ENCODE data around the gene GAS7. TPM values are rescaled to one million over a fixed set of nuclear protein-coding genes. Genes with fewer than 3 reads are reported as not detected.
"Not testable (repeated sequence)": the region's sequence is repeated elsewhere in the genome, so short reads cannot be mapped to it uniquely, and the experiment has no call there.

GAS7 gene
- total RNA-seq, 2 experiments from 2014 or later: 0.60 to 1.3 TPM

- H3K4me1 Mint-ChIP-seq; CTCF ChIA-PET; H3K4me3 Mint-ChIP-seq; DNase-seq; H3K27ac Mint-ChIP-seq; H3K36me3 Mint-ChIP-seq (ENCODE audit: low read depth); intact Hi-C loops (cut with DNase I, micrococcal nuclease); H3K27me3 Mint-ChIP-seq; ATAC-seq; POLR2A ChIA-PET; H3K9me3 Mint-ChIP-seq (ENCODE audit: low read depth): not testable (repeated sequence)
Measured at GRCh38 chr17:10095295-10095694, 103.1 kb downstream of the GAS7 start.

GRCh38 chr17:10094797-10095196 lies 103.6 kb downstream of the GAS7 start:
- ATAC-seq: no peak
- ChIA-PET POLR2A (no interaction called here), CTCF (no interaction called here)
- intact Hi-C loops (cut with DNase I, micrococcal nuclease): no loop called here
- no peak overlapping the region for H3K4me3 Mint-ChIP-seq
- no peaks in the 10 kb centered on the region for H3K27me3 Mint-ChIP-seq
- H3K9me3 Mint-ChIP-seq (ENCODE audit: low read depth): peaks cover 4% of the 10 kb centered on the region
- H3K36me3 Mint-ChIP-seq (ENCODE audit: low read depth): no peaks in the 10 kb centered on the region
- no peak overlapping the region for H3K27ac Mint-ChIP-seq
- no peak for DNase-seq
- H3K4me1 Mint-ChIP-seq: no peaks in the 10 kb centered on the region

- no peaks in the 10 kb centered on the region for H3K36me3 Mint-ChIP-seq (ENCODE audit: low read depth)
- H3K4me1 Mint-ChIP-seq: no peaks in the 10 kb centered on the region
- ATAC-seq: no peak
- no peak overlapping the region for H3K4me3 Mint-ChIP-seq
- CTCF ChIA-PET: no interaction called here
- POLR2A ChIA-PET: no interaction called here
- no peak overlapping the region for H3K27ac Mint-ChIP-seq
- intact Hi-C loops (cut with DNase I, micrococcal nuclease): no loop called here
- H3K9me3 Mint-ChIP-seq (ENCODE audit: low read depth): peaks cover 4% of the 10 kb centered on the region
- DNase-seq: no peak
- H3K27me3 Mint-ChIP-seq: no peaks in the 10 kb centered on the region
Measured at GRCh38 chr17:10092595-10092994, 105.8 kb downstream of the GAS7 start.

- H3K27me3 Mint-ChIP-seq: no peaks in the 10 kb centered on the region
- ATAC-seq (no peak), DNase-seq (no peak)
- H3K27ac Mint-ChIP-seq: no peak overlapping the region
- POLR2A ChIA-PET: no interaction called here
- no peaks in the 10 kb centered on the region for H3K36me3 Mint-ChIP-seq (ENCODE audit: low read depth)
- intact Hi-C loops (cut with DNase I, micrococcal nuclease): no loop called here
- CTCF ChIA-PET: no interaction called here
- H3K4me3 Mint-ChIP-seq: no peak overlapping the region
- H3K4me1 Mint-ChIP-seq: no peaks in the 10 kb centered on the region
- H3K9me3 Mint-ChIP-seq (ENCODE audit: low read depth): peaks cover 4% of the 10 kb centered on the region
Measured at GRCh38 chr17:10091046-10091445, 107.4 kb downstream of the GAS7 start.

GRCh38 chr17:10089196-10089804 lies 109.1 kb downstream of the GAS7 start:
- Mint-ChIP-seq H3K9me3 (ENCODE audit: low read depth) (peaks cover 4% of the 10 kb centered on the region), H3K27me3 (no peaks in the 10 kb centered on the region), H3K4me1 (no peaks in the 10 kb centered on the region), H3K4me3 (no peak overlapping the region), H3K27ac (no peak overlapping the region), H3K36me3 (ENCODE audit: low read depth) (no peaks in the 10 kb centered on the region)
- intact Hi-C loops (cut with DNase I, micrococcal nuclease): no loop called here
- ChIA-PET CTCF (no interaction called here), POLR2A (no interaction called here)
- DNase-seq (no peak), ATAC-seq (no peak)

- ChIA-PET CTCF (no interaction called here), POLR2A (no interaction called here)
- Mint-ChIP-seq H3K27me3 (no peaks in the 10 kb centered on the region), H3K4me1 (no peaks in the 10 kb centered on the region), H3K4me3 (no peak overlapping the region), H3K9me3 (ENCODE audit: low read depth) (peaks cover 5% of the 10 kb centered on the region), H3K36me3 (ENCODE audit: low read depth) (no peaks in the 10 kb centered on the region), H3K27ac (no peak overlapping the region)
- intact Hi-C loops (cut with DNase I, micrococcal nuclease): no loop called here
- ATAC-seq (no peak), DNase-seq (no peak)
Measured at GRCh38 chr17:10088444-10088843, 110.0 kb downstream of the GAS7 start.

- Mint-ChIP-seq H3K4me3 (no peak overlapping the region), H3K27me3 (no peaks in the 10 kb centered on the region), H3K27ac (no peak overlapping the region), H3K36me3 (ENCODE audit: low read depth) (no peaks in the 10 kb centered on the region), H3K4me1 (no peaks in the 10 kb centered on the region), H3K9me3 (ENCODE audit: low read depth) (peaks cover 2% of the 10 kb centered on the region)
- intact Hi-C loops (cut with DNase I, micrococcal nuclease): no loop called here
- ATAC-seq (no peak), DNase-seq (no peak)
- POLR2A ChIA-PET: no interaction called here
- CTCF ChIA-PET: interaction anchor here (0.6 kb wide), 1 partner anchor 296 kb away, joined by 4 read pairs; the partner anchor contains the start of gene DHRS7C
Measured at GRCh38 chr17:10087355-10087754, 111.1 kb downstream of the GAS7 start.

GRCh38 chr17:10083864-10084263 lies 114.5 kb downstream of the GAS7 start:
- Mint-ChIP-seq H3K36me3 (ENCODE audit: low read depth) (no peaks in the 10 kb centered on the region), H3K27me3 (no peaks in the 10 kb centered on the region), H3K9me3 (ENCODE audit: low read depth) (peaks cover 2% of the 10 kb centered on the region), H3K4me1 (peaks cover 3% of the 10 kb centered on the region), H3K4me3 (no peak overlapping the region), H3K27ac (no peak overlapping the region)
- CTCF ChIA-PET: no interaction called here
- POLR2A ChIA-PET: no interaction called here
- no peak for DNase-seq
- intact Hi-C loops (cut with DNase I, micrococcal nuclease): no loop called here
- no peak for ATAC-seq

GRCh38 chr17:10082795-10083194 lies 115.6 kb downstream of the GAS7 start:
- CTCF ChIA-PET: no interaction called here
- Mint-ChIP-seq H3K9me3 (ENCODE audit: low read depth) (peaks cover 2% of the 10 kb centered on the region), H3K27ac (no peak overlapping the region), H3K36me3 (ENCODE audit: low read depth) (no peaks in the 10 kb centered on the region), H3K27me3 (no peaks in the 10 kb centered on the region), H3K4me1 (peaks cover 3% of the 10 kb centered on the region), H3K4me3 (no peak overlapping the region)
- no peak for ATAC-seq
- intact Hi-C loops (cut with DNase I, micrococcal nuclease): no loop called here
- POLR2A ChIA-PET: no interaction called here
- DNase-seq: no peak

GRCh38 chr17:10081571-10082169 lies 116.7 kb downstream of the GAS7 start:
- peaks cover 3% of the 10 kb centered on the region for H3K4me1 Mint-ChIP-seq
- ATAC-seq (no peak), DNase-seq (no peak)
- no peak overlapping the region for H3K4me3 Mint-ChIP-seq
- CTCF ChIA-PET: no interaction called here
- POLR2A ChIA-PET: no interaction called here
- H3K36me3 Mint-ChIP-seq (ENCODE audit: low read depth): no peaks in the 10 kb centered on the region
- H3K27me3 Mint-ChIP-seq: no peaks in the 10 kb centered on the region
- peaks cover 9% of the 10 kb centered on the region for H3K9me3 Mint-ChIP-seq (ENCODE audit: low read depth)
- no peak overlapping the region for H3K27ac Mint-ChIP-seq
- intact Hi-C loops (cut with DNase I, micrococcal nuclease): no loop called here

GRCh38 chr17:10077561-10078299 lies 120.7 kb downstream of the GAS7 start:
- CTCF ChIA-PET: no interaction called here
- Mint-ChIP-seq H3K27ac (no peak overlapping the region), H3K4me1 (peaks cover 3% of the 10 kb centered on the region), H3K9me3 (ENCODE audit: low read depth) (peaks cover 7% of the 10 kb centered on the region), H3K36me3 (ENCODE audit: low read depth) (no peaks in the 10 kb centered on the region), H3K4me3 (no peak overlapping the region), H3K27me3 (no peaks in the 10 kb centered on the region)
- intact Hi-C loops (cut with DNase I, micrococcal nuclease): loop anchor here in 1 of 2 experiments (10.0 kb wide), 1 partner anchor 57 kb away; no protein-coding TSS in a partner anchor
- DNase-seq (no peak), ATAC-seq (no peak)
- POLR2A ChIA-PET: no interaction called here

GRCh38 chr17:10075919-10076318 lies 122.5 kb downstream of the GAS7 start:
- ATAC-seq: no peak
- peaks cover 7% of the 10 kb centered on the region for H3K9me3 Mint-ChIP-seq (ENCODE audit: low read depth)
- H3K36me3 Mint-ChIP-seq (ENCODE audit: low read depth): no peaks in the 10 kb centered on the region
- no peak overlapping the region for H3K27ac Mint-ChIP-seq
- no peaks in the 10 kb centered on the region for H3K4me1 Mint-ChIP-seq
- DNase-seq: no peak
- ChIA-PET POLR2A (no interaction called here), CTCF (interaction anchor here (0.6 kb wide), 1 partner anchor 61 kb away, joined by 3 read pairs; no protein-coding TSS in a partner anchor)
- no peak overlapping the region for H3K4me3 Mint-ChIP-seq
- intact Hi-C loops (cut with DNase I, micrococcal nuclease): loop anchor here in 1 of 2 experiments (10.0 kb wide), 1 partner anchor 59 kb away; no protein-coding TSS in a partner anchor
- no peaks in the 10 kb centered on the region for H3K27me3 Mint-ChIP-seq

Data from activated CD4-positive, alpha-beta T cell treated with anti-CD3 and anti-CD28 coated beads for 36 hours (primary cell).